Right kidney (tissue), 9 donors: Measurements from ENCODE around the gene VGLL3.
"Not testable (repeated sequence)": the region's sequence is repeated elsewhere in the genome, so short reads cannot be mapped to it uniquely, and the experiment has no call there.

Experiments
- DNase-seq: peaks from one replicate; pipeline ENCODE4 v3.0.0-alpha.2; 2016
- long read RNA-seq, 8 donors: transcript quantifications; one replicate each; lab custom pipeline, GENCODE V29; 2026

VGLL3 gene
- long read RNA-seq, donor 1: 0 reads
- long read RNA-seq, donor 2: 0 reads
- long read RNA-seq, donor 3: 0 reads
- long read RNA-seq, donor 4, full-length matches to known transcripts: 2 of 2 reads
- long read RNA-seq, donor 4, partial matches to known transcripts: 0 of 2 reads
- long read RNA-seq, donor 4, other reads (novel, unspliced or antisense): 0 of 2 reads
- long read RNA-seq, donor 5, partial matches to known transcripts: 0 of 1 reads
- long read RNA-seq, donor 5, other reads (novel, unspliced or antisense): 0 of 1 reads
- long read RNA-seq, donor 6: 0 reads
- long read RNA-seq, donor 7: 0 reads
- long read RNA-seq, donor 8: 0 reads

- peak; percentile 83 for DNase-seq
Observed at GRCh38 chr3:86990734-86991481, at the start of gene VGLL3. Gene VGLL3 (minus strand): TSS chr3:86991149. CDS start chr3:86990743, 406 bp downstream.

GRCh38 chr3:87037652-87038051, 46.7 kb upstream of the VGLL3 start:
- no peak for DNase-seq

DNA sequence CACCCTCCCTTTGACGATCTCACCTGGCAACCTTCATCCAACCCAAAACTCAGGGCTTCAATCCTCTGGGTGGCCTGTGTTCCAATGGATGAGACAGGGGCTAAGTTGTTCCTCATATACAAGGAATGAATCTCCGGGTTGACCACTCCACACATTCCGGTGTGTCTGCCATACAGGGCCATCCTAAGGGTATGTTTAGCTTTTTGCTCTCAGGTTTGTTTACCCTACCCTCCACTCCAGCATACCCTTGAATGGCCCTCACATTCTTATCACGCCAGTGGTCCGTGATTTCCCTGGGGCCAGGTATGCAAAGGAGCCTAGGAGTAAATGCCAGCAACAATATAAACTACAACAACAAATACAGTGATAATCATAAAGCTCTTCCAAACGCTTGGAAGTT, 45.7 kb upstream of the VGLL3 start:
- DNase-seq: no peak

DNA sequence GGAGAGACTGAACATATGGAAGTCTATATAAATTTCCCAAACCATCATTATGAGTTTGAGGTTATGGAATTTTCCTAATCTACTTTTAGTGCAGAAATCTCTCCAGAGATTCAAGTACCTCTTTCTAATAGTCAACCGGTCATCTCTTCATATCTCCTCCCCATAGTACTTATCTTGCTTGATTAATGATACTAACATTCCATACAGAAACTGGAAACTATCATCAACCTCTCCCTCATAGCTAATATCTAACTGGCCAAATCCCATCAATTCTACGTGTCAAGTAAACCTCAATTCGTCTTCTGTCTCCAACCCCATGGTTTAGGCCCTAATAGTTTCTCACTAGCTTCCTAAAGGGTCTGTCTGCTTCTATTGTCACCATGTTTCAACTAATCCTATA, 44.4 kb upstream of the VGLL3 start:
- no peak for DNase-seq

GRCh38 chr3:87033205-87033604, 42.3 kb upstream of the VGLL3 start:
- DNase-seq: no peak

DNA sequence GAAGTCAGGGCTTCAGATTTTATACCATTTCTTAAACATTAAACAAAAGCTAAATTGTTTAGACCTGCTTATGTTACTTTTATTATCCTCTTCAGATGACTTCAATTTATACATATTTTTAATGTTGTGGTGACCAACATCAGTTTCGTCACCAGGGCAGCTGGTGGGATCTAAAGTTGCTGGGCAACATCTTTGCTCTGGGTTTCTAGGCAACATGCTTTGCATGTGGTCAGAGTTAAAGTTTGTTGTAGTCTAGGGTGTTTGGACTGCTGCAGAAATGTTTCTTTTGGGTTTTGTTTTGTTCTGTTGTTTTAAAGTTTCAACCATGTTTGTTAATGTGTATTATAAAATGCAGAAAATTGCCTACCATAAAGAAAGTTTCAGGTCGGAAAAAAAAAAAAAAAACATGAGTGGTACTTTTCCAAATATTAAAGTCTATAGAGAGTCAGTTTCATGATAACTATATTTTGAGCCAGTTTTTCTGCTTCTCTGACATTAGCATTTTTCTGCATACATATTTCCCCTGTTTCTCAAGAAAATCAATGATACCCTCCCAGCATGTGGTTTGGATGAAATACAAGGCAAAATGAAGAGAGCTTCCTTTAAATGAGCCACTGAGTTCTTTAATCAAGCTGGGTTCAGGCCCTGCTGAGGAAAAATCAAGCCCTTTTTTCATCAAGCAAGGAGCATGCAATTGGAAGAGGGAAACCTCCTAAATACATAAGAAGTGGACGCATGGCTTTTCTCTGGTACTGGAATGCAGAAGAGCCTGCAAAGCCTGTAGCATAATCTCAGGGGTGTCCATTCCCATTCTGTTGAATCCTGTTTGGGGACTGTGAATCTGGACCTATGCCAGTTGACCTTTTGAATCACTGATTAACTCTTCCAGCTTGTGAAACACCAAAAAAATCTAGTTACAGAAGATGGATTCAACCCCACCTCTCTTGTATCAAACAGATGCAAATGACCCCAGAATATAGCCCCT, 35.0 kb upstream of the VGLL3 start:
- no peak for DNase-seq

- not testable (repeated sequence) for DNase-seq
Observed at GRCh38 chr3:87017370-87017769, 26.4 kb upstream of the VGLL3 start.

DNA sequence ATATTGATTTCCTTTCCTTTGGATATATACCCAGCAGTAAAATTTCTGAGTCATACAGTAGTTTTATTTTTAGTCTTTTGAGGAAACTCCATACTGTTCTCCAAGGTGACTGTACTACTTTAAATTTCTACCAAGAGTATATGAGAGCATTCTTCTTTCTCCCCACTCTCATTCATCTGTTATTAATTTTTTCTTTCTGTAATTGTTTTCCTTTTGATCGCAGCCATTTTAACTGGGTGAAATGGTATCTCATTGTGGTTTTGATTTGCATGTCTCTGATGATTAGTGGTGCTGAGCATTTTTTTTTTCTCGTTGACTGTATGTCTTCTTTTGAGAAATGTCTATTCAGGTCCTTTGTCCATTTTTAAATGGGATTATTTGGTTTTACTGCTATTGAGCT, 18.3 kb upstream of the VGLL3 start:
- DNase-seq: no peak

- DNase-seq: no peak
Observed at GRCh38 chr3:87006844-87007439, 16.0 kb upstream of the VGLL3 start.

GRCh38 chr3:87004883-87005282, 13.9 kb upstream of the VGLL3 start:
- no peak for DNase-seq

GRCh38 chr3:87002346-87002745, 11.4 kb upstream of the VGLL3 start:
- DNase-seq: no peak

DNA sequence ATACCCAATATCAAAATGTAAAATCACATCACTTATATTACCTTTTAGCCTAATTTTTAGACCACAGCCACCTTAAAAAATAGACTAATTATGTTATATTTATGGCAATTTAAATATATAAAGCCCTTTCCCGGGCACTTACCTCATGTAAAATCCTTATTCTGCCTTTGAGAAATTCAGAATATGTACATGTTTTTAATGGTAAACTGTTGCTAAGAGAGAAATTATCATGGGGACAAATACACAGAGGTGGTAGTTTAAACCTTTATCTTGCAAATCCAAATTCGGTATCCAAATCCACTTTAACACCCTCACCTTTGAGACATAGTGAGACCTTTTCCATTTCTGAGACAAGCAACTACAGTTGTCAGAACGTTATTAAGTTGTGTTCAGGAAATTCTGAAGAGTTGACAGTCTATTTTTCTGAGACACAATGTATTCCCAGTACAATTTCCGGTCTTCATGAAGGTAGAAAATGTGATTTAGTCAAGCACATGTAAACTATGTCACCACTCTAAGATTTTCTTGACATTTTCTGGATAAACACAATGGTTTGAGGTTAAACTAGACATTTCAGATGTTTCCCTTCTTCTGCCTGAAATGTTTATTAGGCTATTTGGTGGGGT, 10.6 kb upstream of the VGLL3 start:
- DNase-seq: no peak

DNA sequence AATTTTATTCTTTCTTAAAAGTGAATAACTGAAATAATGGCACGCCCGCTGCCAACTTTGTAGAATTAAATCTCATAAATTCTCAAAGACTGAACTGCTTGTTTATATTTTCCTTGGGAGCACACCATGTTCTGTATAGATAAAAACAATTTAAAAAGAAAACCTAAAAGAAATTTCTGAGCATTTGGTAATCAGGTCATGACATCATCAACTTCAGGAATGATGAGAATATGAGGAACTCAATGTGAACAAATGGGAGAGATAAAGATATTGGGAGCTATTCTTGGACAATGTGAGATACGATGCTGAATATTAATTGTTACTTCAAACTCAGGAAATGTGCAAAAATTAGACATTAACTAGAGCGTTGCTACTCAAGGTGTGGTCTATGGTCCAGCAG, 10.0 kb upstream of the VGLL3 start:
- no peak for DNase-seq

GRCh38 chr3:86998569-86998968, 7.6 kb upstream of the VGLL3 start:
- no peak for DNase-seq

GRCh38 chr3:86996261-86996955, 5.5 kb upstream of the VGLL3 start:
- no peak for DNase-seq

- no peak for DNase-seq
Observed at GRCh38 chr3:86995537-86995936, 4.6 kb upstream of the VGLL3 start.

DNA sequence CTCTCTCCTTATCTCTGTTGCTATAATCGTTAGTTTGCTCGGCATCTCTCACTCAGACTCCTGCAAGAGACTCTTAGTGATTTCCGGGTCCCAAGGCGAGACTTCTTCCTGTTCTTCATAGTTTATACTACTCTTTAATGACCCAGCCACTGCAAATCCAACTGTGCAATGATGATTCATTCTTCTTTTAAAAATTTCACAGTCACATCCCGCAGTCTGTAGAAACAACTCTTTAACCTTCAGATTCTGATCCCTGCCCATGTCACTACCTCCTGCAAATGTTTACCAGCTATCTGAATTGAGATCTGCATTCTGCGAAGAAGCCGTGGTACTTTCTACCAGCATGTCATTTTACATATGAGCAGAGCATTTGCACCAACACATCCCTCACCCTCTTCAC, 2.8 kb upstream of the VGLL3 start:
- DNase-seq: no peak

DNA sequence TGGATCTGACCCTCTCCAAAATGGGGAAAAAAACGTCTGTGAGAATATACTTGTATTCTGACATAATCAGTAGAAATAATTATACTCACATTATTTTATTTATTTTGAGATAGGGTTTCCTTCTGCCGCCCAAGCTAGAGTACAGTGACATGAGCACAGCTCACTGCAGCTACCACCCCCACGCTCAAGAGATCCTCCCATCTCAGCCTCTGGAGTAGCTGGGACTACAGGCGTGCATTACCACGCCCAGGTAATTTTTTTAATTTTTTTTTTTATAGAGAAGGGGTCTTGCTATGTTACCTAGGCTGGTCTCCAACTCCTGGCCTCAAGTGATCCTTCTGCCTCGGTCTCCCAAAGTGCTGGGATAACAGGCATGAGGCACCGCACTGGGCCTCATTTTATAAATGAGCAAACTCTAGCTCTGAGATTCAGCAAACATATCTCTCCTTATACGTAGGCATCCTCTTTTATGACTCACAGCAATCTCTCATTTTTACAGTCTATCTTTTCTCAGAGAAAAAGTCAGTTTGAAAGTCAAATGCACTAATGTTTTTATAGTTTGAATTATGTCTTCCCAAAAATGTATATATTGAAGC, 989 bp upstream of the VGLL3 start:
- DNase-seq: no peak

DNA sequence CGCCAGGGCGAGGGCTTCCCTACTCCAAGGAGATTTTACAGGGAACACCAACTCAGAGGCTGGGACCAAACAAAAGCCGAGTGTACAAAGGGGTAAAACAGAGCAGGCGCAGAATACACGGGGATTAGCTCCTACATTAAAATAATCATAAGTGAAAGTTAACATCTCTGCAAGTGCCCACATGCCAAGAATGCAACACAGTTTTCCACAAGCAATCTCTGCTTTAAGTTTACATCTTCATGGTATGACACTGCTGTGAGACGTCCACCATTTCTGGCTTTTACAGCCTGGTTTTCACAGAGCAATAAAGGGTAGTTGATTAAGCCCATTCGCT, 500 bp upstream of the VGLL3 start:
- DNase-seq: peak; percentile 66

DNA sequence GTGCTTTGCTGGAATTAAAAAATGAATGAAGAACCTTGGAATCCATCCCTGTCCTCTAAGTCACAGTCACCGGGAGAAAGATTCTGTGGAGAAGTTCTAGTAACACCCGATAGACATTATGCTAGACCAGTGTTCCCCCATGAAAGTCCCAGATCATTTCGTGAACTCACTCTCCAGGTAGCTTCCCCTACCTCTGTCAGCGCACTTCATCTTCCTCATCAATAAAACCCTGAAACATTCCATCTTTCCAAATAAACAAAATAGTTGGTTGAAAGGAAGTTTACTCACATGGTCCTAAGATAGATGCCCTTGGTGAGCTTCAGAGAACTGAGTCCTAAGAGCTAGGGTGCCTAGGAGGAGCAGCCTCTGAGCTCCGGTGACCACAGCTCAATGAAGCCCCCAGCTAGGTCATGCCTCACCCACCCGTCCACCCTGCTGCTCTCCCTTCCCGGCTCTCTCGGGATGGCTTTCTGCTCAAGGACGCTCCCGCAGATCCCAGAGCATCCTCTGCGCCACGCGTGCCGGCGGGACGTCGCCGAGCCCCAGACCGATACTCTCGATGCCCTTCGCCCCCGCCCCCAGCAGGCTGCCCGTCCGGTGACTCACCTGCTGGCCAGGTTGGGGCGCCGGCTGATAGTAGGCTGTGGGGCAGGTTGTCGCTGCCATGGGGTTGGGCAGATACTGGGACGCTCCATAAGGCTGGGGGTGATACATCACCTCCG, 776 bp downstream of the VGLL3 start:
- no peak for DNase-seq
